UCSD-AML1 (cell line): Measurements from ENCODE around the gene RNF220.
"Not testable (repeated sequence)": the region's sequence is repeated elsewhere in the genome, so short reads cannot be mapped to it uniquely, and the experiment has no call there.

Experiments
- DNase-seq: peaks from one replicate; lab custom pipeline; 2025; ENCODE audit not compliant: unreplicated experiment; lab: John Stamatoyannopoulos, UW

RNF220 gene

DNA sequence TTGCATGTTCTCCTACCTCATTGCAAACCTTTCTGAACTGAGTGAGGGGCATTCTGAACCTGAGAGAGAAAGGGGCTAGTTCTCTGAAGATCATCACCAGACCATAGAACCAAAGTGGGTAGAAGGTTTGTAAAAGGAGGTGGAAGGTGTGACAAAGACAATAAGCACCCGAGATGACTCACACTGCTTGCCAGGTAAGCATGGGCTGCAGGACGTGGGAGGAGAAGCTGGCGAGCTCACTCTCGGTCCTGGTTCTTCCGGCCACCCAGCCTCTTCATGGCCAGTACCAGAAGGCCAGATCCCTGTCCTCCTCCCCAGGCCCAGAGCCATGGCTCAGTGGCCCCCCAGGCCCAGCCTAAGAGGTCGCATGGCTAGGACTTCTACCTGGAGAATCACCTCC lies 140.9 kb downstream of the RNF220 start:
- DNase-seq, result no peak

DNA sequence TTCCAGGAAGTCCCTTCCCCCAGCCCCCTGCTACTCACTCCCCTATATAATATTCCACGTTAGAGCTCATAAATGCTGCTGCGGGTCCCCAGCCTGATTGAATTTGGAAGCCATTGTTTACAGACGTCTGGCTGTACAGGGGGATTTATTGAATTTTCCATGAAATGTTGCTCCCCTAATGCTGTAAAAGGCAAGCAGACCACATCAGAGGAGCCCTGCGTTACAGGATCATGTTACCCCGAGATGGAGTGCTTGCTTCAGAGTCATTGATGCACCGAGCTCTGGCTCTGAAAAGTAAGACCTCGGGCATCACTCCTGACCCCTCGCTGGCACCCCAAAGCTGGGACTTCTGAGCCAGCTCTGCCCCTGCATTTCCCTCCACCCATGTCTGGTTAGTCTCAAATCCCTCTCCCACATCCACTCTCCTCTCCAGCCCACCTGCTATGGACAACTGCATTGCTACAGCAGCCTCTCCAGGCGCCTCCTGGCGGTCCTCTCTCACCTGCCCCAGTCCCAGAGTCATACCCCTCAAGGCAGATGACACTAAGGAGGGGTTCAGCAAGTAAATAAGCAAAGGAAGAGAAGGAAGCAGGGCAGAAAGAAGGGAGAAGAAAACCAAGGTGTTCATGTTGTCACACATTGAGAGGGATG lies 141.5 kb downstream of the RNF220 start:
- DNase-seq, result no peak

DNA sequence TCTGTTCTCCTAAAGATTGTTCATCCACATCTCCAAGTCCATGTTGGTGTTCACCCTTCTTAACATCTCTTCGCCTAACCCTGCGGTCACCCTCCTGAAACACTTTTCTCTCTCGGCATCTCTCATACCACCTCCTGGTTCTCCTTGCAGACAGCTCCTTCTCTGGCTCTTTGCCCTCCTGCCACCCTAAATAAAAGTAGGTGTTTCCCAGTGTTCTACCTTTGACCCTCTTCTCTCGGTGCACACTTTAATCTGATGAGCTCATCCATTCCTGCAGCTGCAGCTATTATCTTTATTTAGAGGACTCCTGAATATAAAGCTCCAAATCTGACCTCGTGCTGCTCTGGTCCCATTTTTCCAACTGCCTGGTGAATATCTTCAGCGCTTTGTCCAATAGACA lies 142.3 kb downstream of the RNF220 start:
- DNase-seq, result no peak

DNA sequence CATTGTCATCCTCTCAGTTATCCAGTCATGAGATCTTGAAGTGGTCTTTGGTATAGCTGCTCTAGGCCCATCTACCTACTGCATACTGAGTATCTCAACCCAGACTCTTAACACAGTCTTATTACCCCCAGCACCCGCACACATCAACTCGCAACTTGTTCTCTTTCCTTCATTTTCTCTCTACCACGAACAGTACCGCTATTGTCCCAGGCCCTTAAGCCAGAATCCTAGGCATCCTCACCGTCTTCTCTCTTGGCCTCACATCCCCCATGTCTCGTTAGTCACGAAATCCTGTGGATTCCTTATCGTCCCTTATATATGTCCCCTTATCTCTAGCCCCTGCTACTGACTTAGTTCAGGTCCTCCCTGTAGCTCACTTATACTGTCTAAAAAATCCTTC lies 142.8 kb downstream of the RNF220 start:
- no peak for DNase-seq

DNA sequence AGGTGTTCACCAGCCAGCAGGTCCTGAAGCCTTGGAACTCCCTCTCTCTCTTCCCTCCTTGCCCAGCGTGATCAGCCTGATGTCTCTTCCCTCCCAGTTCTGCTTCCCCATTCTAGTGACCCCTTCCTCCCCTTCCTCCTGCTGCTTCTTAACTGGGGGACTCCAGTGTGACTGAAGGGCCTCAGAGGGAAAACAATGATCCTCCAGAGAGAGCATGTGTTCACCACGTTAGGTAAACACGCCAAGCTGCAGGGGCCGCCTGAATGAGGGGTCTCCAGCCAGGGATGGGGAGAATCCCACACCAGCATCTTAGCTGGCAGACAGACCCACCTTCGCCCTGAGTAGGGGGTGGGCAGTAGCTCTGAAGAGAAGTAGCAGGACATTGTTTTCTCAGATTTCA lies 144.5 kb downstream of the RNF220 start:
- DNase-seq, result no peak

DNA sequence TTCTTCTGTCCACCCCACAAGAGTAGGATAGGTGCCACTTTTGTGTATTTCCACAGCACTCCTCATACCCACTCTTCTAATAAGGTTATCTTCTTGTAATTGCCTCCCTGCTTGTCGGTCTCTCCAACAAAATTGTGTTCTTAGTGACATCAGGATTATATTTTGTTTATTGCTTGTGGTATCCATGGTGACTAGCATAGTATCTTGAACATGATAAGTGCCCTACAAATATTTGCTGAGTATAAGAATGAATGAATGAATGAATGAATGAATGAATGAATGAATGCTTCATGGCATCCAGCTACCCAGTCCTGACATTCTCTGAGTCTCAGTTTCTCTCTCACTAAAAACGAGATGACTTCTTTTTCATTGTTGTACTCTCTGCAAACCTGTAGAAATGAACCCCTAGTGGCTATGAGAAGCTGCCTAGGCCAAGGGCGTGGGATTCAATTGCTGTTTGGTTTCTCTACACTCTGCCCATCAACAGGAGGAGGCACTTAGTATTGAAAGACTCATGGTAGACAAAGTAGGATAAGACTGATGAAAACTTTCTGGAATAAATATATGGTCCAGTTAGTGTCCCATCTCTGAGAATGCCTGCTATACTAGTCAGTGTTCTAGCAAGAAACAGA lies 148.2 kb downstream of the RNF220 start:
- no peak for DNase-seq

DNA sequence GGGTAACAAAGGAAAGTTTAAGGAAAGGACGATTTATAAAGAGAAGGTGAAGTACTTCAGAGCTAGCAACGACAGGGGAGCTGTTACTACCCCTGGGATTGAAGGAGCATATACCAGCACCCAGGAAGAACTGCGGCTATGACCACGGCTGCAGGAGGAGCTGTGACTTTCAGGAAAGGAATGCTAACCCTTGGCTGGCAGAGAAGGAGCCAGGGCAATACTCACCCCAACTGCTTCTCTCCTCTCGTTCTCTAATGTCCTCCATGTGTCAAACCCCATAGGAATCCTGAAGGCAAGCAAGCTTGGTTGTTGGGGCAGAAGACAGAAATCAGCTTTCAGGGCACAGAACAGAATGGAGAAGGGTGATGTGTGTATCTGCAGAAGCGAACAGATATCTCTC lies 148.7 kb downstream of the RNF220 start:
- no peak for DNase-seq

DNA sequence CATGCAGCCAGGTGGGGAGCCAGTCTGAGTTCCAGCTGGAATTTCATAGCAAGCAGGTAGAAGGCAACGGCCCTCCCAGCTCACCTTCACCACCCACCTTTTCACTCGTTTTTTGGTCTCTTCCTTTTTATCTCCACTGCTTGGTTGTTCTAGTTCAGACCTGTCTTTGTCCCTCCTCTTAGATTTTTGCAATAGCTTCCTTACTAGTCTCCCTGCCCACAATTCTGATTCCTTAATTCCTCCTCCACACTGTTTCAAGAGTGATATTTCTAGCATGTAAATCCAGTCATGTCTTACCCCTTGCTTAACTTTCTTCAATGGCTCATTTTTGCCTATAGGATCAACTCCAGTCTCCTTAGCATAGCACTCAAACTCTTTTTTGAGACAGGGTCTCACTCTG lies 149.7 kb downstream of the RNF220 start:
- no peak for DNase-seq

DNA sequence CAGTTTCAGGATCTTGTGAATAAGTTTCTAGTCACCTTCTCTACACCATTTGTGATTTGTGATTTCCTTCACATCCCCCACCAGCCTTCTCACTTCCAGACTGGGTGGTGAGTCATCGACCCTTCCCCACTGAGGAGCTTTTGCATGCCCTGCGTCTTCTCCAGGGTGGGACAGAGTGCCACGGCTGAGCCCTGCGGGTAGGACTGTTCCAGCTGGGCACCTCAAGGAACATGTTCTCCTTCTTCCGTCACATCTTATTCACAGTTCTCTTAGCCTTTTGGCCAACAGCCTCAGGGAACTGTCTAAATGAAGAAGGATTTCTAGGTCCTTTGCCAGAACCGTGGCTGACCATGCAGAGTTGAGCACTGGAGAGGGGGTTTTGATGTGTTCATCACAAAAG lies 152.7 kb downstream of the RNF220 start:
- no peak for DNase-seq

DNA sequence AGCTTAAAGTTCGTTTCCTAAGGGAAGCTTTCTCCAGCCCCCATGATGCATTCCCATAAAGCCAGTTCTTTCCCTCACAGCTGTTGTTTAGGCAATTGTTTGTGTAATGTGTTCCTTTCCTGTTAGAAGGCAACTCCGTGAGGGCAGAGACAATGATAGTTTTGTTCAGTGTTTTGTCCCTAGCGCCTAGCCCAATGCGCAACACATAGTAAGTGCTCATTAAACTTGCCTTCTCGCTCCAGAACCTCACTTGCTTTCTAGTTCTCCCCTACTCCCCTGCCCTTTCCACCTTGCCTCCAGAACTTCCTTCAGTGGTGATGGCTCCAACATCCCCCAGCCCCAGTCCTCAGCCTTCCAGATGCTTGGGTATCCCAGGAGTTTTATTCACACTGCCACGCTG lies 153.8 kb downstream of the RNF220 start:
- DNase-seq, result no peak

DNA sequence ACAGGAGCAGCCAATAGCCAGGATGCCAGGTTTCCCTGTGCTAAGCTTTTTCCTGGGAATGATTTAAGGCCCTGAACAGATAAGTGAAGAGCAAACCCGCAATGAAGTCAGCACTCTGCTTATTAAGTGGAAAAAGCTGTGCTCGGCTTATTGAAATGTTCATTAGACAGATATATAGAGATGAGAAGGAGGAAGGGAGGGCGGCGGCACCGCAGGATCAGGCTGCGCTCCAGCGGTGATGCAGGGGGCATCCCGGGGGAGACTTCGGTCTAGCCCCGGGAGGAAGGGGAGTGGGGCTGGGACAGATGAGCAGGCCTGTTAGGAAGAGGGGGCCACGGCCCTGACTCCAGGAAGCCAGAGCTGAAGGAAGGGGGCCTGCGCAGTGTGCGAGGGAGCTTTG lies 154.3 kb downstream of the RNF220 start:
- no peak for DNase-seq

DNA sequence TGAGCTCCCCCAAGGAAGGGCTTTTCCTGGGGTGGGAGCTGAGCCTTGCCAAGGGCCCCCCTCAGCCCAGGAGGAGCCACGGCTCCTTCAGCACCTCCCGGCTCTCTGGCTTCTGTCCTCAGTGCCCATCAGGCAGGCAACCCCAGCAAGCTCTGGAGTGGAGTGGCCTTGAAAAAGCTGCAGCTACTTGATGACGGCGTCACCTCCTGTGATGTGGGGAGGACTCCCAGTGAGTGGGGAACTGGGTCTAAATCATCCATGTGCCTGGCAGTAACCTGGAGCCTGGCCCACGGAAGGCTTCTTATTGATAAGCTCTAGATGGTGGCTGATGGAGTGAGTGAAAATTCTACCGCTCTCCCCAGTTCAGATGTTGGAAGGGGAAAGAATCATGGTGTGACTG lies 154.9 kb downstream of the RNF220 start:
- DNase-seq, result no peak

DNA sequence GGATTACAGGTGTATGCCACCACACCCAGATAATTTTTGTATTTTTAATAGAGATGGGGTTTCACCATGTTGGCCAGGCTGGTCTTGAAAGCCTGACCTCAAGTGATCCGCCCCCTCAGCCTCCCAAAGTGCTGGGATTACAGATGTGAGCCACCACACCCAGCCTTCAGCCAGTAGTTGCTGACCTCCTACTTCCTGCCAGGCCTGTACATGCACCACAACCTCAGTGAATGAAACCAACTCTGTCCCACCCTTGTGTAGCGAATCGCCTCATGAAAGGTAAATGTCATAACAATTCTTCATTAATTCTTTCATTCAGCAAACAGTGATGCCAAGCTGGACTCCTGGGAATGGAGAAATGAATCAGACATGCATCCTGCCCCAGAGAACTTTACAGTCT lies 155.6 kb downstream of the RNF220 start:
- not testable (repeated sequence) for DNase-seq

DNA sequence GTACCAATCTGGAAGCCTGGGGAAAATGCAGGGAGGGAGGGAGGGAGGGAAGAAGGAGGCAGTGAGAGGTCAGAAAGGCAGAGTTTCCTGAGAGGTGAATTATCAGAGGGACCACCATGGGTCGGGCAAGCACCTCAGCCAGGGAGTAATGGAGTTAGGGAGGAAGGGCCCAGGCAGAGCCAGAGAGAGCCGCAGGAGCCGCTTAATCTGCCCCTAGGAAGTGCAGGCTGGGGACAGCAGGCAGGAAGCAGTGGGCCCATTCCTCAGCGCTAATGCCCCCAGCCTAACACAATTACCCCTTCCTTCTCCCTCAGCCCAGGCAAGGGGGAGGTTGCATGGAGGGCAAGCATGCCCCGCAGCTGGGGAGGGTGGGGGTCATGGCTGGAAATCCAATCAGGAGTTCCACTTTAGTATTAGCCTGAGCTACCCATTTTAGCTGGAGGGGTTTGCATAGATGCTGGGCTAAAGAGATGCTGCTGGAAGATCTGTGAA lies 160.2 kb downstream of the RNF220 start:
- DNase-seq, result no peak

DNA sequence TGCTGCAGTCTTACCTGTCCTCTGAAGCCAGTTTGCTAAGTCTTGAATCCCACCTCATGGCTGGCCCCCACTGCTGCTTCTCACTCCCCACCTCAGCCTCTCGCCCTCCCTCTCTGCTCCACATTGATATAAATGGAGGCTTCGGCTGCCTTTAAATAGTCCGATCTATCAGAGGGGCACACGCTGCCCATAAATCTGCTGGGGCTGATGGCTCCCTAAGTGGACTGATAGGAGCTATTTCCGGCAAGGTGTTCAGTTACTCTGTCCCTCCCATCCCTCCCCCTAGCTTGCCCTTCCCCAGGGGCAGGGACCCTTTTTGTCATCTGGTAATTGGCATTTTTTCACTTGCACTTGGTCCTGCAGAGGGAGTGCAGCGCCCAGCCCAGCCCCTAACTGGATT lies 160.8 kb downstream of the RNF220 start:
- DNase-seq, result no peak

DNA sequence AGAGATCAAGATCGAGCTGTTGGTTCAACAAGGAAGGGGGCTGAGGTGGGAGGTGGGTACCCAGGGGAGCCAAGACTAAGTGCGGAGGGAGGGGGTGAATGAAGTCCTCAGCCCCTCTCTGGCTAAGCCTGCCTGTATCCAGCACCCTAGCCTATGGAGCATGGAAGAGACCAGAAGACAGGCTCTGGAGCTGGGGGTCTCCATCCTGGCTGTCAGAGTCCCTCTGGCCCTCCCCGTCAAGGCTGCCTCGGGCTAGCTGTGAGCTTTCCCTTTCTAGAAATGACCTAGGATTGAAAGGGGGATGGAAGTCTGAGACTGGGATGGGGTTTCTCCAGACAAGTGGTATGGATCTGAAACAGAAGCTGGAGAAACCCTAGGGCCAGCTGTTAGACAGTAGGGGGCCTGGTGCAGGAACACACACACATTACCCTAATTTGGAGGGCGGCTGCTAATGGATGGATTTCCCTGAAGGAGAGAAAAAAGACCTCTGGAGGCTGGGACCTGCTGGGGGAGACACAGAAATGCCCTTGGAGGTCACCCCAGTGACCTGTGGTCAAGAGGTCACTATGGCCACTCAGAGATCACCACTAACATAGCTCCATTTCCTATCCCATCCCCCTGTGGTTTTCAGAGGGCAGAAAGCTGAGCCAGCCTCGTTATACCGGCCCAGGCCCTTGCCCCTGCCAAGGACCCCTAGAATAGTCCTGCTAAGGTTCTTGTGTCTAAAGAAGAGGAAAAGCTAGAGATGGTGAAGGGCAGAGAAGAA lies 161.4 kb downstream of the RNF220 start:
- no peak for DNase-seq

DNA sequence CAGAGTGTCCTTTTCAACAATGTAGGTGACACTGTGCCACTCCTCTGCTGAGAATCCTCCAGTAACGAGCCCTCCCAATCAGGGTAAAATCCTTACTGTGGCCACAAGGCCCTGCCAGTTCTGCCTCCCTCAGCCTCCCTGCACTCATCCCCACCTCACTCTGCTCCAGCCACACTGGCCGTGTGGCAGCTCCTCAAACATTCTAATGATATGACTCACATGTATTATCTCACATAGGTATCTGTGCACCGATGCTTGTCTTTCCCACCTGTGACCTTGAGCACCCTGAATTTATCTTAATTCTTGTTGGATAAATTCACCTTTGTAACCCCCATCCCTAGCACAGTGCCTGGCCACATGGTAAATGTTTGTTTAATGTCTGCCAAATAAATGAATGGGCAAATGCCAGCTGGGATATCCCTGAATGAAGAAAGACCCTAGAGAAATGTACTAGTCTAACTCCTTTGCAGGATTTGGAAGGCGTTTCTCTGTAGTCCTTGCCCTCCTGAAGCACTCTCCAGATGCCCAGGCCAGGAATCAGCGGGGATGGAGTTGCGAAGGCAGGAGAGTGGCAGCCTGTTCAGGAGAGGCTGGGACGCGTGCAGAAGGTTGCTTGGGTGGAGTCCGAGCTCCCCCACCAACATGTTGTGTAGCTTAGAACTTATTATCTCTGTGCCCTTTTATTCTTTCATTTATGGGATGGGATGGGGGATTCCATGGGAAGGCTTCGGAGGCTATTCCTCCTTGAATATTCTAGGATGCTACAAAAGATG lies 163.3 kb downstream of the RNF220 start:
- no peak for DNase-seq

DNA sequence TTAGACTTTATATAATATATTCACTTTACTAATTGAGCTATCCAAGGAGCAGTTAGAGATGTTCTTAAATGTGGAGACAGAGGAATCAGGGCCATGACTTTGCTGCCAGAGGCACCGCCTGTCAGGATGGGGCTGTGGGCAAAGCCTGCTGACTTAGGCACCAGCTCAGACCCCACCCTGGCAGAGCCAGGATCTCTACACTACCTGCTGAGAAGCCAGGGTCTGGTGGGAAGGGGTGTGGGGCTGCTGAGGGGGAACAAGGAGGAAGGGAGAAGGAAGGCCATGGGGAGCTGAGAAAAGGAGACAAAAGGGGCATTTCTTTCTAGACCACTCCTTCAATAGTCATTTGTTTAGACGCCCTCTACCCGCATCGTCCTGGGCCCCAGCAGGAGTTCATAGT lies 164.4 kb downstream of the RNF220 start:
- no peak for DNase-seq

DNA sequence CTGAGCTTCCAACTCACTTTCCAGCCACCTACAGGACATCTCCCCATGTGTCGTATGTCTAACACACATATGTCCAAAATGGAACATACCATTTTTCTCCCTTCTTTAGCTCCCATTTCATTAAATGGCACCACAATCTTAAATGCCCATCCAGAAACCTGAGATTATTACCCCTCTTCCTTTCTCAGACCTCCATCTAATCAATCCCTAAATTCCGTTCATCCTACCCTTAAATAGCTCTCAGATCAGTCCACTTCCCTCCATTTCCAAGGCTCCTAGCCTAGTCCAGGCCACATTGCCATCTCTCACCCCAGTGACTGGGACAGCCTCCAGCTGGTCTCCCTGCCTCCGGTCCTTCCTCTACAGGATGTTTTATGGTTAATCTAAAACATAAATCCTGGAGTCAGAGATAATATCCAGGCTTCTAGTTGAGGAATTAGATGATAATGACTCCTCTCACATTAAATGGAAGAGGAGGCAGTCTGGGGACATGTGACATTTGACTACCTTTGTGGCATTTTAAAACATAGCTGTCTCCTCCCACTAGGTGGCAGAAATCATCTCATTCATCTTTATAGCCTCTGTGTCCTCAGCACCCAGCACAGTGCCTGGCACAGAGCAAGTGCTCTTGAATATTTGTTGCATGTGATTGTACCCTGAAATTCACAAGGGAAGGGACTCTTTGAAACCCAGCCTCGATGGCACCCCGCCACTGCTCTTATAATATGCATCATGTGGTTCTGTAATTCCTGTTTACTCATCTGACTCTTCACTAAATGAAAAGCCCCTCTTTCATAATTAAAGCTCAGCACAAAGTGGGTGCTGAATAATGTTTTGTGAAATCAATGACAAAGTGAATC lies 166.9 kb downstream of the RNF220 start:
- DNase-seq, result no peak

DNA sequence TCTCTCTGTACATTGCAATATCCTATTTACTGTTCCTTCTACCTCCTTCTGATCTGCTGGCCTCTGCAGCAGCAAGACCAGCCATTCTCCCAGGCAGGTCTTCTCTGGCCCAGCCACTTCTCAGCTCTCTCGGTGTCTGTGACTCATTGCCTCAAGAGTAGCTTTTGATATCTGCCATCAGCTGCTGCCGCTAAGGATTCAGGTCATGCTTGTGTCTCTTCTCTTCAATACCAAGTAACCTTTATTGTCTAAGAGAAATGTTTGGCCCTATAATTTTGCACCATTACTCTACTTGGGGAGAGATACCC lies 167.5 kb downstream of the RNF220 start:
- DNase-seq, result no peak

DNA sequence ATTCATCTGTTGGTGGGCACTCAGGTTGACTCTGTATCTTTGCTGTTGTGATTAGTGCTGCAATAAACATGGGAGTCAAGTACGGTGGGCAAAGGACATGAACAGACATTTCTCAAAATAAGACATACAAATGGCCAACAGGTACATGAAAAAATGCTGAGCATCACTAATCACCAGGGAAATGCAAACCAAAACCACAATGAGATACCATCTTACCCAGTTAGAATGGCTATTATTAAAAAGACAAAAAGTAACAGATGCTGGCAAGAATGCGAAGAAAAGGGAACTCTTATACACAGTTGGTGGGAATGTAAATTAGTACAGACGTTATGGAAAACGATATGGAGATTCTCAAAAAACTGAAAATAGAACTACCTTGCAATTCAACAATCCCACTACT lies 170.3 kb downstream of the RNF220 start:
- no peak for DNase-seq
